ENCODE results near the gene TMEM132C.

GRCh38 chr12:128365651-128366231 lies 98.8 kb downstream of the TMEM132C start:
- TF ChIP-seq POLR2A (IDR thresholded peaks at IDR 0.05) (no peak), CTCF (IDR thresholded peaks at IDR 0.05) (no peak), POLR2AphosphoS5 (IDR thresholded peaks at IDR 0.05) (no peak), EP300 (IDR thresholded peaks at IDR 0.05) (no peak)
